GM23338 (cell line): ENCODE results near the gene IGSF11. TPM values are rescaled to one million over a fixed set of nuclear protein-coding genes. Genes with fewer than 3 reads are reported as not detected.

Source experiments
- ATAC-seq: fragments of 200-7000 bp; cut with Tn5 transposase; 3 replicates; pipeline ENCODE4 v1.9.1; 2020
- DNase-seq: peaks from one replicate; pipeline ENCODE4 v3.0.0-alpha.2; 2015; ENCODE audit warnings: low spot score
- H2AFZ ChIP-seq: fragments of 200-600 bp; sonication (generic); 2 replicates; pipeline ENCODE4 v1.8.0; 2016; ENCODE audit warnings: antibody characterized with exemption, mild to moderate bottlenecking, moderate library complexity
- H3F3A ChIP-seq: fragments of 200-600 bp; sonication (generic); replicated peaks from 2 replicates; pipeline ENCODE4 v1.8.0; 2017; ENCODE audit warnings: antibody characterized with exemption, mixed run types, low read depth
- H3K27ac ChIP-seq: fragments of 200-600 bp; sonication (generic); 2 replicates; pipeline ENCODE4 v1.6.1; 2016; ENCODE audit warnings: low read depth
- H3K27me3 ChIP-seq: fragments of 200-600 bp; sonication (generic); 2 replicates; pipeline ENCODE4 v1.8.0; 2016; ENCODE audit warnings: mild to moderate bottlenecking, mixed run types, moderate library complexity; ENCODE audit not compliant: insufficient read depth
- H3K36me3 ChIP-seq: fragments of 200-600 bp; sonication (generic); 2 replicates; pipeline ENCODE4 v1.8.0; 2016; ENCODE audit warnings: mild to moderate bottlenecking; ENCODE audit not compliant: insufficient read depth
- H3K4me1 ChIP-seq: fragments of 200-600 bp; sonication (generic); 2 replicates; pipeline ENCODE4 v1.8.0; 2016; ENCODE audit warnings: mild to moderate bottlenecking, moderate library complexity; ENCODE audit not compliant: insufficient read depth
- H3K4me2 ChIP-seq: fragments of 200-600 bp; sonication (generic); 2 replicates; pipeline ENCODE4 v1.7.1; 2017; ENCODE audit warnings: mixed run types
- H3K4me3 ChIP-seq: fragments of 200-600 bp; sonication (generic); 2 replicates; pipeline ENCODE4 v1.6.1; 2016; ENCODE audit warnings: mixed run types
- H3K79me2 ChIP-seq: fragments of 200-600 bp; sonication (generic); replicated peaks from 2 replicates; pipeline ENCODE4 v1.8.0; 2017; ENCODE audit warnings: mild to moderate bottlenecking; ENCODE audit not compliant: insufficient read depth
- H3K9me2 ChIP-seq: fragments of 200-600 bp; sonication (generic); 2 replicates; pipeline ENCODE4 v1.8.0; 2017; ENCODE audit not compliant: insufficient read depth
- H4K20me1 ChIP-seq: fragments of 200-600 bp; sonication (generic); replicated peaks from 2 replicates; pipeline ENCODE4 v1.8.0; 2017; ENCODE audit warnings: mild to moderate bottlenecking; ENCODE audit not compliant: insufficient read depth
- H3K27ac Mint-ChIP-seq: 2 replicates; pipeline ENCODE4 v1.8.0; 2020; ENCODE audit warnings: inconsistent platforms, mild to moderate bottlenecking, moderate library complexity, mixed read lengths
- H3K27me3 Mint-ChIP-seq: 3 replicates; pipeline ENCODE4 v1.8.0; 2022; ENCODE audit warnings: low read depth, mild to moderate bottlenecking, moderate library complexity, mixed read lengths, inconsistent platforms; ENCODE audit not compliant: insufficient read depth, poor library complexity
- H3K36me3 Mint-ChIP-seq: 3 replicates; pipeline ENCODE4 v1.8.0; 2021; ENCODE audit warnings: low read depth, mild to moderate bottlenecking, inconsistent platforms, moderate library complexity, mixed read lengths
- H3K4me1 Mint-ChIP-seq: 3 replicates; pipeline ENCODE4 v1.8.0; 2020; ENCODE audit warnings: mild to moderate bottlenecking, inconsistent platforms, mixed read lengths
- H3K4me3 Mint-ChIP-seq: 3 replicates; pipeline ENCODE4 v1.8.0; 2021; ENCODE audit warnings: moderate library complexity, mild to moderate bottlenecking, inconsistent platforms, mixed read lengths
- H3K9me3 Mint-ChIP-seq: 3 replicates; pipeline ENCODE4 v1.8.0; 2020; ENCODE audit warnings: moderate library complexity, mild to moderate bottlenecking, inconsistent platforms, mixed read lengths
- CREB1 ChIP-seq: fragments of 250-450 bp; sonication (Bioruptor Pico); IDR thresholded peaks from 2 replicates; pipeline ENCODE4 v1.5.0; 2020; ENCODE audit warnings: low read depth, mild to moderate bottlenecking, moderate library complexity
- ETS1 ChIP-seq: IDR thresholded peaks from 2 replicates; pipeline ENCODE4 v1.6.1; 2016; ENCODE audit warnings: antibody characterized with exemption
- EZH2 ChIP-seq: fragments of 200-600 bp; sonication (generic); IDR thresholded peaks from one replicate; pipeline ENCODE4 v1.8.0; 2017; ENCODE audit warnings: antibody characterized with exemption, mild to moderate bottlenecking, low read depth; ENCODE audit not compliant: unreplicated experiment
- EZH2phosphoT487 ChIP-seq: fragments of 200-600 bp; sonication (generic); IDR thresholded peaks from one replicate; pipeline ENCODE4 v1.8.1; 2018; ENCODE audit warnings: antibody characterized with exemption; ENCODE audit not compliant: unreplicated experiment
- JUNB ChIP-seq: IDR thresholded peaks from one replicate; pipeline ENCODE4 v1.6.1; 2016; ENCODE audit warnings: antibody characterized with exemption; ENCODE audit not compliant: unreplicated experiment
- REST ChIP-seq: IDR thresholded peaks from one replicate; pipeline ENCODE4 v1.6.1; 2018; ENCODE audit warnings: antibody characterized with exemption; ENCODE audit not compliant: unreplicated experiment
- STAT1 ChIP-seq: IDR thresholded peaks from one replicate; pipeline ENCODE4 v1.6.1; 2016; ENCODE audit warnings: antibody characterized with exemption; ENCODE audit not compliant: unreplicated experiment
- ZNF114 ChIP-seq: fragments of 250-450 bp; sonication (Bioruptor Pico); IDR thresholded peaks from 2 replicates; pipeline ENCODE4 v1.5.0; 2020; ENCODE audit warnings: mild to moderate bottlenecking, moderate library complexity
- ZNF331 ChIP-seq: fragments of 250-450 bp; sonication (Bioruptor Pico); IDR thresholded peaks from 2 replicates; pipeline ENCODE4 v1.5.0; 2020; ENCODE audit warnings: low read depth, mild to moderate bottlenecking, moderate library complexity
- ZNF462 ChIP-seq: fragments of 250-450 bp; sonication (Bioruptor Pico); IDR thresholded peaks from 2 replicates; pipeline ENCODE4 v1.5.0; 2020; ENCODE audit warnings: mild to moderate bottlenecking, moderate library complexity
- polyA plus RNA-seq: library from polyadenylated mRNA; unstranded; fragments of >200 nt; fragmentation: Nextera tagmentation; extraction: Ambion mirVana; gene quantifications from 2 replicates; pipeline ENCODE4 v1.2.1, GENCODE V29; 2016
- total RNA-seq: library from RNA; depleted of rRNA; stranded (reverse); fragments of >200 nt; shearing (Covaris generic); gene quantifications from 2 replicates; pipeline ENCODE4 v1.2.3, GENCODE V29; 2014

Gene IGSF11
- total and polyA plus RNA-seq, 2 experiments from 2014 or later: 0.68 to 1.8 TPM

- DNase-seq (no peak), ATAC-seq (no peak)
- Histone ChIP-seq H3K36me3 (no peaks in the 10 kb centered on the region), H3F3A (no peaks in the 10 kb centered on the region), H4K20me1 (no peaks in the 10 kb centered on the region), H3K27ac (no peak overlapping the region), H3K9me2 (no peaks in the 10 kb centered on the region), H2AFZ (no peak overlapping the region), H3K4me3 (no peak overlapping the region), H3K4me2 (no peak overlapping the region), H3K4me1 (no peaks in the 10 kb centered on the region), H3K79me2 (no peaks in the 10 kb centered on the region), H3K27me3 (no peaks in the 10 kb centered on the region)
- Mint-ChIP-seq H3K4me3 (no peak overlapping the region), H3K36me3 (peaks cover 7% of the 10 kb centered on the region; the same call in 2 of the 3 replicates), H3K27me3 (peaks cover 2% of the 10 kb centered on the region), H3K9me3 (peaks cover 20% of the 10 kb centered on the region), H3K4me1 (no peaks in the 10 kb centered on the region), H3K27ac (no peak overlapping the region)
- TF ChIP-seq CREB1 (no peak), ETS1 (no peak), ZNF462 (CRISPR knock-in tag) (no peak), ZNF114 (CRISPR knock-in tag) (no peak), JUNB (no peak), ZNF331 (no peak), REST (no peak), EZH2 (no peak), EZH2phosphoT487 (no peak), STAT1 (no peak)
Observed at GRCh38 chr3:118955914-118956556, 78.6 kb downstream of the IGSF11 start.
